ENCODE data around the gene PTAFR.

PTAFR gene, protein sequence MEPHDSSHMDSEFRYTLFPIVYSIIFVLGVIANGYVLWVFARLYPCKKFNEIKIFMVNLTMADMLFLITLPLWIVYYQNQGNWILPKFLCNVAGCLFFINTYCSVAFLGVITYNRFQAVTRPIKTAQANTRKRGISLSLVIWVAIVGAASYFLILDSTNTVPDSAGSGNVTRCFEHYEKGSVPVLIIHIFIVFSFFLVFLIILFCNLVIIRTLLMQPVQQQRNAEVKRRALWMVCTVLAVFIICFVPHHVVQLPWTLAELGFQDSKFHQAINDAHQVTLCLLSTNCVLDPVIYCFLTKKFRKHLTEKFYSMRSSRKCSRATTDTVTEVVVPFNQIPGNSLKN

DNA sequence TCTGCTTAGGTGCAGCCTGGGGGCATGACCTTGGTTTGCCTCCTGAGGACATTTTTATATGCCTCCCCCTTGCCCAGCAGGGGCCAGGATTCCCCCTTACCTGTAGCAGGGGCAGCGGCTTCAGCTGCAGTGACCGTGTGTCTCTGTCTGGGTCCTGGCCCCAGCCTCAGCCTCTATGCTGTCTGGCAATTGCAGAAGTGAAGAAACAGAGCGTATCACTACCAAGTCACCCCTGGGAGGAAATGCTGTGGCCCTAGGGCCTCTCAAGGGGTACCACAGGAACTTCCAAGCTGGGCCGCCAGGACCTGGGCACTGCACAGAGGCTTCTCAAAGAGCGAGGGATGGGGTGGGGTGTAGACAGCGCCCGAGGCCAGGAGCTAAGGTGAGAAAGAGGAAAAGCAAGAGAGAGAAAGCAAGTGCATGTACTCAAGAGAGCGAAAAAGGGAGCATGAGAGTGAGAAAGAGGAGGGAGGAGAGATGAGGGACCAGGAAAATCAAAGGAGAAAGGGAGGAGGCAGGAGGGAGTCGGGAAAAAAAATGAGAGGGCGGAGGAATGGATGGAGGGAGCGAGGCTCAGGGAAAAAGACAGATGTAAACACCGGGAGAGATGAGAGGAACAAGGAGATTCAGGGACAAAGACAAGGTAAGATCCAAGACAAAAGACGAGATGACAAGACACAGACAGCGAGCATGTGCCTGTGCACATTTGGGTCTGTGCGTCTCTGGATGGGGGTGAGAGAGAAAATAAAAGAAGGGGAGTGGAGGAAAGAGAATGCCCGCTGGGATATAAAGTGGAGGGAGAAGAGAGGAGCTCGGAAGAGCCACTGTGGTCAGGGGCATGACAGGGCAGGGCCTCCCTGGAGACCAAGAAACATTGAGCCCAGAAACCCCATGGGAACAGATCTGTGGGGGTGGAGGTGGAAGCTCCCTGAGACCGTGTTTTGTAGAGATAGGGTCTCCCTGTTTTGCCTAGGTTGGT is at the start of gene PTAFR:
PTAFR (minus strand) TSS at position 199 of the 979 bp plus-strand sequence. CDS start 25,669 bp downstream, outside the sequence.
- DNase-seq: peak in 2 of 14 donors; percentile 12 to 16

DNA sequence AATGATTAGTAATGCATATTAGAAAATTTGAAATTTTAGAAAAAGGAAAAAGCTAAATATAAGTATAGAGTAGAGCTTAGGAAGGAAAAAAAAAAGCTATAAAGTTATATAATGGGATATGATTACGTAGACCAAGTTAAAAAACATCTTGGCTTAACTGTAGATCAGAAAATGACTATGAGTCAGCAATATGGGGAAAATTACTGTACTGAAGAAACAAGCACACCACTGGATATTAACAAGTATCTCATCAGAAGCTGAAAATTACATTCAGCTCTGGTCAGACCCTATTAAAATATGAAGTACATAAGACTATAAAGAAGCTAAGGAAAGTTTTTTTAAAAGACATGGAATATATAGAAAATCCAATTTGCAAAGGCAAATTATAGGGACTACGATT is 36.8 kb upstream of the PTAFR start:
- no peak for DNase-seq

DNA sequence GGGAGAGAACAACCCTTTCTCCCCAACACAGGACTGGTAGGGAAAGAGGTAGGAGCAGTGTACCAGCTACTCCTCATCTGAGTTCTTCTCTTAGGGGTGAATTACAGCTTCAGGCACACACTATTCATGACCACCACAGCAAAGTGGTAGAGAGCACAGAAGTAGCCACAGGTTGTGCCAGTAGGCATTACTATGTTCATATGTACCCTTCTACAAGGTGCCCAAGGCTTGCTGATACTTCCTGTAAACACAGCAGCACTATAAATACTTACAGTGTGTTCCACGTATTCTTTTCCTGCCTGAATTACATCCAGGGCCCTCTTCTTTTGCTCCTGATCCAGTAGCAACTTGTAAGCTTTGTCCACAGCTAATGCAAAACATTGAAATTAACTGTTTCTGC is 33.2 kb upstream of the PTAFR start:
- no peak for DNase-seq

DNA sequence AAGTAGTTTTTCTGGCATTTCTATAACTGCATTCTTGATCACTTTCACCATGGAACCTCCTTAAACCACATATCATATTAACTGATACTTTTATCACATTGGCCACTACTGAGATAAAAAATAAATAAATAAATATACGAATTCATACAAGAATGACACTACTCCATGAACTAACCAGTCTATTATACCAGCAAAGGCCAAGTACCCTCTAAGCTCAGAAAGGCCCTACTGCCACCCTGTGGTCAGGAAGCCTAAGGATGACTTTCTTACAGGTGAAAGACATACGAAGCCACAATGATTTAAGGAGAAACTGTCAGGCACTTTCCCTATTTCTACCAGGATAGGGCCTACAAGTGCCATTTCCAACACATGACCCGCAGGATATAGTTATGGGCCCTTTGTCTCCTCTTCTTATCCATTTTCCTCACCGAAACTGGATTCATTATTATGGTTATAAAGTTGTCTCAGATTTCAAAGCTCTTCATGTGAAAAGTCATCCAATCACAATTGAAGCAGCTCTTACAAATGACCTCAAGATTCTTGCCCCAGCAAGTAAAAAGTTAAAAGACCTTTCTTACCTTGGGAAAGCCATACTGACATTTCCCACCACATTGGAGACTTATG is 32.4 kb upstream of the PTAFR start:
- peak in 8 of 14 donors; percentile 5 to 36 (median 20) for DNase-seq

DNA sequence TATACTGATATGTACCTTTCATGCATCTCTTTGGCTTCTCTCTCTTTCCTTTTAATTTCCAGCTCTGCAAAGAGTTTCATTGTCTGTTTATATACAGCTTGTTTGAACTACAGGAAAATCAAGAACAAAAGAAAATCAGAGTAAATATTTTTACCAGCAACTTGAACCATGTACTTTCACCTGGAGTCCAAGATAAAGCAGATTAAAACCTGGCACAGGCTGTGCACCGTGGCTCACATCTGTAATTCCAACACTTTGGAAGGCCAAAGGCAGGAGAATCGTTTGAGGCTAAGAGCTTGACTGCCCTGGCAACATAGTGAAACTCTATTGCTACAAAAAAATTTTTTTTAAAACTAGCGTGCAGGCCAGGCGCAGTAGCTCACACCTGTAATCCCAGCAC is 28.8 kb upstream of the PTAFR start:
- no peak for DNase-seq

DNA sequence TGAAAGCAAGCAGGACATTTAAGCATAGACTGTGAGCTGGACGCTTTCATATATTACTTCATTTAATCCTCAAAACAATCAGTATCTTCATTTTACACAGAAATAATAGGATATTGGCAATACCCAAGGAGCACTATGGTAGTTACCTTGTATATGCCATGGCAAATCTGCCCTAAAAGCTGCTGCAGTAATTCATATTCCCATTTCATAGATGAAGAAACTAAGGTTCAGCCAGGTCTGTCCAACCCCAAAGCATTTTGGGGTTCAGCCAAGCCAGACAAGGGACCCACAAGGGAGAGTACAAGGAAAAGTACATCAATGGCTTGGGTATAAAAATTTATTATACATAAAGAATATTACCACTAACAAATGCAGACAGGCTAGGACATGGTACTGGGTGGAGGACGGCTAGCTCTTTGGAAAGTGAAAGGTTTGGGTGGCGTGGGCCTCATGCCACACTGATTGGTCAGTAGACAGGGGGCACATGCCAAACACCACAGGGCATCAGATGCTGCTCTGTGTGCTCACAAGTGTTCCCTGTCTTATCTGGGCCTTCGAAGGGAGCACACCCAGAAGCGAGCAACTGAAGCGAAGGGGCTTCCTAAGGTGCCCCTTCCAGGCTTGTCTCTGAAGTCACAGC is 23.9 kb upstream of the PTAFR start:
- DNase-seq: no peak

DNA sequence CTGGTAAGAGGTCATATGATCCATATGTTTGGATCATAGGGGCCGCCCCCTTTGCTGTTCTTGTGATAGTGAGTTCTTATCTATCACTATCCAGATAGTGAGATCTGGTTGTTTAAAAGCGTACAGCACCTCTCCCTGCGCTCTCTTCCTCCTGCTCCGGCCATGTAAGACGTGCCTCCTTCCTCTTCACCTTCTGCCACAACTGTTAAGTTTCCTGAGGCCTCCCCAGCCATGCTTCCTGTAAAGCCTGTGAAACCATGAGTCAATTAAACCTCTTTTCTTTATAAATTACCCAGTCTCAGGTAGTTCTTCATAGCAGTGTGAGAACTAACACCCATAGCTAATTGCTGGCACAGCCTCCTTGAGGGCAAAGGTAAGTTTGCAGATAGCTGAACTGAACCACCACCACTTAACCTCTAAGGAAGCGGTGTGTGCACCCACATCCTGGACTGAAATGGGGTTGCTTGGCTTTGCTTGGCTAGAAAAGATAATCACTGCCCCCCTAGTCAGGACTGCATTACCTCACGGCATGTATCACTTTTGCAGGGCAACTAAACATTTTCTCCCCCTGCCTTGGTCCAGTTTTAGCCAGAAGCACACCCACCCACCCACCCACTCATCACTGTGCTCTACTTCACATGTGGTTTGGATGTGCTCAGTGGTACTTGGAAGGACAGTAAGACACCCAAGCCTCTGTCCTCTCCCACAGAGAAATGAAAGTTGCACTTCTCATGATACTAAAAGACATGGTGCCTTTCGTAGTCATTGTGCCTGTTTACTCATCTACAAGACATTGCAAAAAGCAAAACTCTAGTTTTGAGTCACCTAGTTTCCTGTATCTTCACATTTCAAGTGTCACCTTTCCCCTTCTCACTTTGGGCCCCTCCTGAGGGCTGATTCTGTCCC is 23.1 kb upstream of the PTAFR start:
- DNase-seq: no peak

DNA sequence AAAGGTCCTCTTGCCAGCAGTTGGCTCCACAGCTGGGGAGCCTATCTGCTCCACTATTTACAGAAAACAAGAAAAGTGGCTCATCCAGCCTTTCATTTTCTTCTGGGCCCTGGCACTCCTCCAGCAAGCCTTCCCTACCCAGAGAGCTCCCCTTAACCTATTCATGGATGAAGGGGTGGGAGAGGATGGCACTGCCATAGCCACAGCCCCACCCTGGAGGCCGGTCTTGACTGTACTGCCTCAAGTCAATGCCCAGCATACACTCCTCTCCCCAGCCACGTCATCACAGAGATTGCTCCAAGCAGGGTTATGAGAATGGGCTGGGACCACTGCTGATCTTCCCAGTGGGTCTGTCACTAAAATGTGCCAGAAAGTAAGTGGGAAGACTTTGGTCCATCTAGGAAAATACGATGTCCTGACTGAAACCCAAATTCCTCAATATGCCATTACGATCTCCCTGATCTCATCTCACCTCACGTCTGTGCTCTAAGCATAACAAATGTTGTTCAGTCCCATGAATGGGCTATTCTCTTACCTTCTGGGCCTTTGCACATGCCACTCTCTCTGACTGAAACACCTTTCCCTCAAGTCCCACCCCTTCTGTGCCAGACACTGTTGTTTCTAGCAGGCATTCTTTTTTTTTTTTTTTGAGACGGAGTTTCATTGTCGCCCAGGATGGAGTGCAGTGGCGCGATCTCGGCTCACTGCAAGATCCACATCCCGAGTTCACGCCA is 21.4 kb upstream of the PTAFR start:
- no peak for DNase-seq

DNA sequence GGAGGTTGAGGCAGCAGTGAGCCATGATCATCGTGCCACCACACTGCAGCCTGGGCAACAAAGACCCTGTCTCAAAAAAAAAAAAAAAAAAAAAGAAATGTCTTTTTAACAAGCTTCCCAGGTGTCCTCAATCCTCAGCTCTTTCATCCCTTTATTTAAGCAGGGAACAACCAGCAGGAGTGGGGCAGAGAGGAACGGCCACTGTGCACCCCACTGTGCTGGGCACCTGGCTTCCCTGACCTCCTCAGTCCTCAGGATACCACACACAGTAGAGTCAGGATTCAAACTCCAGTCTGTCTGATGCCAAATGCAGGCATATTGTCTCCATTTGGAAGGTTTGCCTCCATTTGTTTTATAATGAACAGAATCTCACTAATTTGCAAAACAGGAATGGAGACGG is 19.8 kb upstream of the PTAFR start:
- no peak for DNase-seq

DNA sequence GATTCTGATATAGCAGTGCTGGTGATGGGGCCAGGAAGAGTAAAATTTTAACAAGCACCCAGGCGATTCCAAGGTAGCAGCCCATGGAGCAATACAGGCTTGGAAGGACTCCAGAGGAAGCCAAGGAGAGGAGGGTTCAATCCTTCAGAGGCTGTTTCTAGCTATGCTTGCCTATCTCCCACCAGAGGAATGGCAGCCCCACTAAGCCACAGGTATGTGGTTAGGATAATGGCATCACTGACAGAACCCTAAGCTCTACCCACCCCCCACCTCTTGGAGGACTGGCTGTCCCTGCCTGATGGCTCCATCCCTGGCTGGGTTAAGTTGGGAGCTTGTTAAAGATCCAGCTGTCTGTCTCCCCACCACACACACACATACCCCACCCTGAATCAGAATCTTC is 19.3 kb upstream of the PTAFR start:
- DNase-seq: no peak

DNA sequence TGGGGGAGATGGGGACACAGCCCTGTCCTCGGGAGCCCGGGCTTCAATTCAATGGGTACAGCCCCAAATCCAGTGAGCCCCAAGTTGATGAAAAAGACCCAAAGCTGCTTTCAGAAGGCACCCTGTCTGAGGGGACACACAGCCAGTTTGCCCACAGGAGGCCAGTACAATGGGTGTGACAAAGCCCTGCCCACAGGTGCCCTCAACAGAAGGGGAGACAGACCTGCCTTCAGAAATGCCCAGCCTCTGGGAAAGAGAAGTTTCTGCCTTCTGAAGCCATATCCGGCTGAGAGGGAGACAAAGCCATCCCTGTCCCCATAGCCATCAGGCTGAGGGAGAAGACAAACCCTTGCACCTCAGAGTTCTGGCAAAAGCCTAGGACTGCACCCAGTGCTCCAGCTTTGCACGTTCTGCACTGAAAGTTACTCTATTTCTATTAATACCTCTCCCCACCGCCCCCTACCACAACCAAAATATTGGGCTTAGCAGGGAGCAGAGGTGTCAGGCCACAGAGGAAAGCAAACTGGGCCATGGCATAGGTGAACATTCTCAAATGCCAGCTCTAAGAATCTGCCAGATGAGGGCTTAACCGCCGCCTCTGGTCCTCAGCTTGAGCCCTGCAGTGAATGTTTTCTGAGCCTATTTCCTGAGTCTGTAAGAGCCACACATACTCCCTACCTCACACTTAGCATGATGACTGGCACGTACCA is 18.0 kb upstream of the PTAFR start:
- no peak for DNase-seq

DNA sequence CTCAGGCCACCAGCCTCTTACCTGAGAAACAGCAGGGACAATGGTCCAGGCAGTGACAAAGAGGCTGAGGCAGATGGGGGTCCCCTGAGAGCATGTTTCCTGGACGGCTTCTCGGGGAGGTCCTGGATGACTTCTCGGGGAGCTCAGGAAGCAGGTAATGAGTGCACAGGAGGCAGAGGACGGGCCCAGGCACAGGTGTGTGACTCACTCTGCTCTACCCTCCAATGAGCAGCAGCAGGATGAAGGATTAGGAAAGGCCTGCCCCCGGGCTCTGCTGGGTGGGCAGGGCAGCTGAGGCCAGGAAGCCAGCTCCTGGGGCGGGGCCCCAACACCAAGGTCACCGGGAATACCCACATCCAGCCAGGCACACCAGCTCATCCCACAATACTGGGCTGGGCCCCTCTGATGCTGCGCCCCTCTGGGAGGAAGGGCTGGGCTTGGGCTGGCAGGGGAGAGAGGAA is 17.2 kb upstream of the PTAFR start:
- DNase-seq: no peak

DNA sequence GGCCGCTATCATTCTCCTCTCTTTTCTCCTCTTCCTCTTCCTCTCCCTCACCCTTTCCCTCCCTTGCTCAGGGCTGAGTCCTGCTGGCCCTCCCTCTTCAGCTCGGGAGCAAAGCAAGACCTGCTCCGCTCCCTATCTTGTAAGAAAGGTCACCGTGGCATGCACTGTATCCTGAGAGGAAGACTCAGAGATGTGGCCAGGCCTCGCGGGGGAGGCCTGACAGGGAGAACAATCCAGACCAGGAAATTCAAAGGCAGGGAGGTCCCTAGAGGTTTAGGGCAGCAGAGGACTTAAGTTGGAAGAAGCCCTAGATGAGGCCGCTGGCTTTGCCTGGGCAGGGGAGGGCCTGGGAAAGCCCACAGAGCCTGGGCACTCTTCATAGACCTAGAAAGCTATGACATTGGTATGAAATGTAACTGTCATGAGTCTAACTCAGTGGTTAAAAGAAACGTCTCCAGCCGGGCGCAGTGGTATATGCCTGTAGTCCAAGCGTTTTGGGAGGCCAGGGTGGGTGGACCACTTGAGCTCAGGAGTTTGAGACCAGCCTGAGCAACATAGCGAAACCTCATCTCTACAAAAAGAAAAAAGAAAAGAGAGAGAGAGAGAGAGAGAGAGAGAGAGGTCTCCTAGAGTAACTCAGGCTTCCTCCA is 14.6 kb upstream of the PTAFR start:
- no peak for DNase-seq

DNA sequence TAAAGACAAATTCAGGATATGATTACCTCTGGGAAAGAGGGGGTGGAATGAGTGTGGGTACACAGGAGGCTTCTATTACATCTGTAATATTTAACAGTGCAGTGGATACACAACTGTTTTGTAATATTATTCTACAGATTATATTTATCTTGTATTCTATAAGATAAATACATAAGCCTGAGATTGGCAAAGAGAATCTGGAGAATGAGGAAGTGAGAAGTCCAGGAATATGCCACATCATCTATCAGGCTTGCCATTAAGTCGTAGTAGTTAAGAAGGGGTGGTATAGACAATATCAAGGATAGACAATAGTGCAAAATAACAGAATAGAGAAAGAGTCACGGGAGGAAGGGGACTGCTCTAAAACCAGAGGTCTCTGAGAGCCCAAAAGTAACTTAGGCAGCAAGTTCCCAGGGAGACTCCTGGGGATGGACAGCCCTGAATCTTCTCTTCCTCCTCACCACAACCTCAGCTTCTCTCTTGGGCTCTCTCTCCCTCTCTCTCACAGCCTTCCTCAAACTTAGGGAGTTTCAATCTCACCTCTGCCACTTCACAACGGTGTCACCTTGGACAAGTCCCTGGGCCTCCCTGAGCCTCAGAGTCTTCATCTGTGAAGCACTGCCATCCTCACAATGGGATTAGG is 14.0 kb upstream of the PTAFR start:
- DNase-seq: no peak

DNA sequence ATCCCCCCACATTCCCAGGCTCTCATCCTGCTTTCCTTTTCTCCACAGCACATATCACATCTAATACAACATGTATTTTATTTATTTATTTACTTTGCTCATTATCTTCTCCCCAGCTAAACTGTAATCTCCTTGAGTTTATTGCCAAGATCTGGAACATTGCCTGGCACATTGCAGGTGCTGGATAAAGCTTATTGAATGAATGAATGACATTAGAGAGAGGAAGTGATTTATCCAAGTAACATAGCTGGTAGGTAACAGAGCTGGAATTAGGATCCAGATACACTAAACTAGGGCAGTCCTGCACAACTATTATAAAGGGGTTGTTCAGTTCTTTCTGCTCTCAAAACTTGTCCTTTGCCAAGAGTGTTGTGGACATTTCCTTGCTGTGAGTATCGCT is 8.6 kb upstream of the PTAFR start:
- DNase-seq: no peak

DNA sequence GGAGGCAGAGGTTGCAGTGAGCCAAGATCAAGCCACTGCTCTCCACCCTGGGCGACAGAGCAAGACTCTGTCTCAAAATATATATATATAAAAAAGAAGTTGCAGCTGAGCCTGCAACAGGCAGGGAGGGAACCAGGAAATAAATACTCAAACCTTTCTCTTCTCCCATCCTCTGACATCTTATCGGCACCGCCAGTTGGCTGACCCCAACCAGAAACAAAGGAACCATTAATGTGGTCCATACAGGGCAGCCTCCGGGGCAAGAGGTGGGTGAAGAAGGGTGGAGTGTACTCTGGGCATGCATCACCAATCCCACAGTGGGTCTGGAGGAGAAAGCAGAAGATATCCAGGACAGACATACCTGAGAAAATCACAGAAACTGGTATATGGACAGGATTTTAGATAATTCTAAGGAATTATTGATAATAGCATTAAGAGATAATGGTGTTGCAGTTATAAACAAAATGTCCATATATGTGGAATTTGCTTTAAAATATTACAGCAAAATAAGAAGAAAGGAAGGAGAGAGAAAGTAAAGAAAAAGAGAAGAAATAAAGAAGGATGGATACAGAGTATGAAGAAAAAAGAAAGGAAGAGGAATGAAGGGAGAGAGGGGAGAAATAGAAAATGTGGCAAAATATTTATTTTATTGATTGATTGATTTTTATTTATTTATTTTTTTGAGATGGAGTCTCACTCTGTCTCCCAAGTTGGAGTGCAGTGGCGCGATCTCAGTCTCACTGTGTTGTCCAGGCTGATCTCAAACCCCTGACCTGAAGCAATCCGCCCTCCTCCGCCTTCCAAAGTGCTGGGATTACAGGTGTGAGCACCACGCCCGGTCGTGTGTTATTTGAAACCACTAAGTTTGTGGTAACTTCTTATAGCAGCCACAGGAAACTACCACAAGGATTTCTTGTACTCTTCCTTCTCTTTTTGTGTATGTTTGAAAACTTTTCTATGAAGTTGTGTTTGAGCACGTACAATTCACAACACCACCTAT is 4.1 kb upstream of the PTAFR start:
- no peak for DNase-seq

DNA sequence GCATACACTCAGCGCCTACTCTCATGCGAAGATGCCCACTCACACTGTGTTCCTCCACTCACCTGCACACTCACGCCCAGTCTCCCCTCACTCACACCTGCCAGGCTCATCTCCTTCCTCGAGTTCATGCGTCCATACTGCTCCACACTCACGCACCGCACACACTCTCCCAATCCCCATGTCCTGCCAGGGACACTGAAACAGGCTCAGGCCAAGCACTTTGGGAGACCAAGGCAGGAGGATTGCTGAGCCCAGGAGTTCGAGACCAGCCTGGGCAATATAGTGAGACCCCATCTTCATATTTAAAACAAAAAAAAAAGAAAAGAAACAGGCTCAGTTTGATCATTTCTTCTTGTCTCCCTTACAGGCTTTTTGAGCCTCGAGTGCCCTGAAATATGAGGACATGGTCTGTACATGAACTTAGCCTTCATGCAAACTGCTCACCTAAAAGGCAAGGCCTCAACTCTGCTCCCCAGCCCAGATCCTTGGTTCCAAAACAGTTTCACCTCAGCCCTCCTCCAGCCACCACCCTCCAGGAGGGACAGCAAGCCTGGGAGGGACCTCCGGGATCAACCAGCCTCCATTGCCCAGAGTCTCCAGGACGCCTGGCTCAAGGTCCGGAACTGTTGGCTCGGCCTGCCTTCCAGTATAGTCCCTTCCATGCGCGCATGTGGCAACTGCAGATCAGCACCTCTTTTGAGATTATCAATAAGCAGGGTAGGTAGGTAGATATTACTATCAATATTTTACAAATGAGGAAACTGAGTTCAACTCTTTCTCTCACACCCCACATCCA is 2.4 kb upstream of the PTAFR start:
- DNase-seq: no peak

All from C1 segment of cervical spinal cord (tissue), 14 donors.